ENCODE measurements around the gene TEKT3.
A peak's percentile ranks its signal among the peaks of the same experiment; 100 is the strongest.

TEKT3 gene

DNA sequence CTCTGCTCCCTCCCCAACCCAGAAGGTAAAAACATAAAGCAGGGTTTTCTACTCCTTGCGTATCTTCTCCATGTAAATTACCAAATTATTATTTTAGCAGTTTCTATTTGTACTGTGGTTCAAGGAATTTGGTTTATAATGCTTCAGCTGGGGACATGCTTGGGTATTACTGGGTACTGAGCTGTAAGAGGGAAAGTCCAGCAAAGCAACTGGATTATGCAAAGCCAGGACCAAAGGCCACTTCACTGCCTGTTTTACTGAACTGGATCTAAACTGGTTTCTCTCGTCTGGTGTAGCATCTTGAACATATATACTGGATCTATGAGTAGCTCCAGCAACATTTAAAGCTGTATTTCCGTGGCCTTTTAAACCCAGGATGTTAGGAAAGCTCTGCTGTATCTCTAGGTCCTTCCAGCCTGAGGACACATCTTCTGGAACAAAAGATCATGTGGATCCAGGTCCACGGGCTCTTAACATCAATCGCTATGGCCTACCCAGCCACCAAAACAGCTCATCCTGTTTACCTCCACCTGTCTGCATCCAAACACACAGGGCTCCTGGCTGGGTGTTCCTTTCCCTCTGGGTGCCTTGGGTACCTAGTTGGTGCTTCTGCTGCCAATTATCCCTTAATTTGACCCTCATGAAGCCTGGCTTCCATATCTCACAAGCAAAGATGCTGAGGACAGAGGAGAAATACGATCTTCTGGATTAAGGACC lies 83.4 kb downstream of the TEKT3 start:
- DNase-seq (ENCODE audit: low read depth, low spot score), result no peak
- in situ Hi-C loops (cut with HindIII; ENCODE audit: low sequenced_read_pairs), result no loop called here

DNA sequence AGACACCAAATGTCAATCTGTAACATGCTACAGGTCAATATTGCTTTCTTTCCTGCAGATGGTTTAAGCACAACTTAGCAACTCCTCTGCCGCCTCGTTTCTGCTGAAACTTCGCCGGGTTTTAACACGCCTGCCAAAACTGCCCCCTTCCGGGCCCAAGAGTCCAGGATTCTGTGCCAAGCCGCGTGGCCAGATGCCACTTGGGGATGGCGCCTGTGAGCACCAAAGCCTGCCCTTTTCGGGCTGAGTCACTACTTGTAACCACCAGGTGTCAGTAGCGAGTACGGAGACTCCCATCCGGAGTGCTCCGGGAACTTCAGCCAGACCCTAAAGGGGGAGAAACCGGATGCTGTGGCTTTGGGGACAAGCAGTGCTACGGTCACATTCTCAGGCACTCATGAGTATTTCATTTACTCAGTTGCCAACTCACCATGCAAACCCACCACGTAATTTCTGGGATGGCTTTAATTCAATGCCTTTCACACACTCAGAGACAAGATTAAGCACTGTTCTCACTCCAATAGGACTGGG lies 84.1 kb downstream of the TEKT3 start:
- TF ChIP-seq, protein P1, sequence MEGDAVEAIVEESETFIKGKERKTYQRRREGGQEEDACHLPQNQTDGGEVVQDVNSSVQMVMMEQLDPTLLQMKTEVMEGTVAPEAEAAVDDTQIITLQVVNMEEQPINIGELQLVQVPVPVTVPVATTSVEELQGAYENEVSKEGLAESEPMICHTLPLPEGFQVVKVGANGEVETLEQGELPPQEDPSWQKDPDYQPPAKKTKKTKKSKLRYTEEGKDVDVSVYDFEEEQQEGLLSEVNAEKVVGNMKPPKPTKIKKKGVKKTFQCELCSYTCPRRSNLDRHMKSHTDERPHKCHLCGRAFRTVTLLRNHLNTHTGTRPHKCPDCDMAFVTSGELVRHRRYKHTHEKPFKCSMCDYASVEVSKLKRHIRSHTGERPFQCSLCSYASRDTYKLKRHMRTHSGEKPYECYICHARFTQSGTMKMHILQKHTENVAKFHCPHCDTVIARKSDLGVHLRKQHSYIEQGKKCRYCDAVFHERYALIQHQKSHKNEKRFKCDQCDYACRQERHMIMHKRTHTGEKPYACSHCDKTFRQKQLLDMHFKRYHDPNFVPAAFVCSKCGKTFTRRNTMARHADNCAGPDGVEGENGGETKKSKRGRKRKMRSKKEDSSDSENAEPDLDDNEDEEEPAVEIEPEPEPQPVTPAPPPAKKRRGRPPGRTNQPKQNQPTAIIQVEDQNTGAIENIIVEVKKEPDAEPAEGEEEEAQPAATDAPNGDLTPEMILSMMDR (IDR thresholded peaks at IDR 0.05; ENCODE audit: low read depth, low read length), result peak; percentile 86
- in situ Hi-C loops (cut with HindIII; ENCODE audit: low sequenced_read_pairs), result no loop called here
- DNase-seq (ENCODE audit: low read depth, low spot score), result peak; percentile 81
- H3K4me3 ChIP-seq (ENCODE audit: low read depth, low read length), result no peak overlapping the region

More for the DNA sequence above, 83.4 kb downstream of the TEKT3 start:
- TF ChIP-seq, protein P1 (IDR thresholded peaks at IDR 0.05; ENCODE audit: low read depth, low read length), result no peak
- H3K4me3 ChIP-seq (ENCODE audit: low read depth, low read length), result no peak overlapping the region

DNA sequence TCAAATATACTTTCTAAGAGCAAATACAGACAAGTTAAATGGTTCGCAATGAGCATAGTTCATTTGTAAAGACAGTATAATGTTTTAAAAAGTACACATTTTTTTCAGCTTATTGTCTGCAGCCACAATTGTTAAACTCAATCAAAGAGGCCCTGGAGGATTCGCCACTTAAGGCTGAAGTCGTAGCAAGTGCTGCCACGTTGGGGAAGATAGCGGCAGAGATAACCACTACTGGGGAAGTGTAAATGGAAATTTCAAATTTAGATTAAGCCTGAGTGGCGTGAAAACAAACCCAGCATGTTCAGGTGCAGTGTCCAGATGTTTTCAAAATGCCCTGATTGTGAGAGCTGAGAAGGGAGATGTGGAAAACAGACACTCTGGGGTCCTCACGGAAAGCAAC lies 84.7 kb downstream of the TEKT3 start:
- in situ Hi-C loops (cut with HindIII; ENCODE audit: low sequenced_read_pairs), result no loop called here
- H3K4me3 ChIP-seq (ENCODE audit: low read depth, low read length), result no peak overlapping the region
- TF ChIP-seq, protein P1 (IDR thresholded peaks at IDR 0.05; ENCODE audit: low read depth, low read length), result no peak
- no peak for DNase-seq (ENCODE audit: low read depth, low spot score)

DNA sequence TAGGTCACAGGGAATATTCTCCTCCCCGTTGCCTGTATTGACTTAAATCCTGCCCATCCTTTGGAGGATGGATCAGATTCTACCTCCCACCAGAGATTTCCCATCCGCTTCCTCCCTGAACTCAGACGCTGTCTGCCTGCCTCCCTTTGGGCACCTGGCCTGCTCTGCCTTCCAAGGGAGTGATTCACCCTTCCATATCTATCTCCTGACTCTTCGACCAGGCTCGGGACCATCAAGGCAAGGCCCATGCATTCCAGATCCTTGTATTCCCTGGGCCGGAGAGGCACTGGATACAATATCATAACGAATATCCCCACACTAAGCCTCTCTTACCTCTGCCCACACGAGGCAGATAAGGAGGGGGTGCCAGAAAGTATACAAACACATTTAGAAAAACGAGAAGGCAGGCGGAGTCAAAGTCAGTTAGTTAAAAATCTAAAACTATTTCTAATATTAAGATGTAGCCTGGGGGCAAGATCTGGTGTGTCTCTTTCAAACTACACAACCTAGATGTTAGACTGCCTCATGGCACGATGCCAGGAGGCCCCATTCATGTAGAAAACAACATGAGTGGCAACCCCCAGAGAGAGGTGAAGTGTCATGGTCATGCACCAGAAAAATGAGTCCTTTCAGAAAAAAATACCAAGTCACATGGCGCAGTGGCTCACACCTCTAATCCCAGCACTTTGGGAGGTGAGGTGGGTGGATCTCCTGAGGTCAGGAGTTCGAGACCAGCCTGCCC lies 85.5 kb downstream of the TEKT3 start:
- no peak overlapping the region for H3K4me3 ChIP-seq (ENCODE audit: low read depth, low read length)
- in situ Hi-C loops (cut with HindIII; ENCODE audit: low sequenced_read_pairs), result no loop called here
- TF ChIP-seq, protein P1 (IDR thresholded peaks at IDR 0.05; ENCODE audit: low read depth, low read length), result no peak
- DNase-seq (ENCODE audit: low read depth, low spot score), result no peak
